Ishikawa (cell line): ENCODE results near the gene THSD4.

Source experiments
- CEBPB ChIP-seq: IDR thresholded peaks from 2 replicates; pipeline ENCODE4 v1.6.1; 2012
- CREB1 ChIP-seq: IDR thresholded peaks from 2 replicates; pipeline ENCODE4 v1.6.1; 2012; ENCODE audit warnings: low read depth
- EP300 ChIP-seq: IDR thresholded peaks from 2 replicates; pipeline ENCODE4 v1.6.1; 2012; ENCODE audit warnings: borderline replicate concordance
- FOXM1 ChIP-seq: IDR thresholded peaks from 2 replicates; pipeline ENCODE4 v1.6.1; 2012; ENCODE audit warnings: low read depth, borderline replicate concordance
- NFIC ChIP-seq: IDR thresholded peaks from 2 replicates; pipeline ENCODE4 v1.6.1; 2012
- RAD21 ChIP-seq: IDR thresholded peaks from 2 replicates; pipeline ENCODE4 v1.6.1; 2012; ENCODE audit warnings: low read depth
- TAF1 ChIP-seq: IDR thresholded peaks from 2 replicates; pipeline ENCODE4 v1.6.1; 2012; ENCODE audit warnings: low read depth, mild to moderate bottlenecking
- YY1 ChIP-seq: IDR thresholded peaks from 2 replicates; pipeline ENCODE4 v1.6.1; 2012; ENCODE audit warnings: low read depth
- TF ChIP-seq, protein P1 (sequence below): IDR thresholded peaks from 2 replicates; pipeline ENCODE4 v1.6.1; 2012
- TF ChIP-seq, protein P2 (sequence below): IDR thresholded peaks from 2 replicates; pipeline ENCODE4 v1.6.1; 2012; ENCODE audit warnings: low read depth, mild to moderate bottlenecking

DNA sequence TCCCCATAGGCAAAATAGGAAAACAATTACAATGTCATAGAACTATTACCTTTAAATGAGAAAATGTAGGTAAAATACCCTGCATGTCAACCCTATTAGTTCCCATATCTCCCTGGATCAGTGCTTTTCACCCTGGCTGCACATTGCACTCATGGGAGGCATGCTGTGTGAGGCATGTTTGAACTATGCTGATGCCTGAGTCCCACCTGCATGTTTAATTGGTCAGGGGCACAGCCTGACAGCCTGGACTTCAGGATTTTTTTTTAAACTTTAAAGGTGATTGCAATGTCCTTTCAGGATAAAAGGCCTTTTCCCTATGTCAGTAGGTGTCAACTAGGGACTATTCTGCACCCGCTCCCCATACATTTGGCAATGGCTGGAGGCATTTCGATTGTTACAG is 559.1 kb downstream of the THSD4 start:
- no peak for TF ChIP-seq CEBPB
- TF ChIP-seq EP300: no peak
- TF ChIP-seq, protein P1, sequence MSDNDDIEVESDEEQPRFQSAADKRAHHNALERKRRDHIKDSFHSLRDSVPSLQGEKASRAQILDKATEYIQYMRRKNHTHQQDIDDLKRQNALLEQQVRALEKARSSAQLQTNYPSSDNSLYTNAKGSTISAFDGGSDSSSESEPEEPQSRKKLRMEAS: no peak
- no peak for TF ChIP-seq TAF1
- TF ChIP-seq, protein P2, sequence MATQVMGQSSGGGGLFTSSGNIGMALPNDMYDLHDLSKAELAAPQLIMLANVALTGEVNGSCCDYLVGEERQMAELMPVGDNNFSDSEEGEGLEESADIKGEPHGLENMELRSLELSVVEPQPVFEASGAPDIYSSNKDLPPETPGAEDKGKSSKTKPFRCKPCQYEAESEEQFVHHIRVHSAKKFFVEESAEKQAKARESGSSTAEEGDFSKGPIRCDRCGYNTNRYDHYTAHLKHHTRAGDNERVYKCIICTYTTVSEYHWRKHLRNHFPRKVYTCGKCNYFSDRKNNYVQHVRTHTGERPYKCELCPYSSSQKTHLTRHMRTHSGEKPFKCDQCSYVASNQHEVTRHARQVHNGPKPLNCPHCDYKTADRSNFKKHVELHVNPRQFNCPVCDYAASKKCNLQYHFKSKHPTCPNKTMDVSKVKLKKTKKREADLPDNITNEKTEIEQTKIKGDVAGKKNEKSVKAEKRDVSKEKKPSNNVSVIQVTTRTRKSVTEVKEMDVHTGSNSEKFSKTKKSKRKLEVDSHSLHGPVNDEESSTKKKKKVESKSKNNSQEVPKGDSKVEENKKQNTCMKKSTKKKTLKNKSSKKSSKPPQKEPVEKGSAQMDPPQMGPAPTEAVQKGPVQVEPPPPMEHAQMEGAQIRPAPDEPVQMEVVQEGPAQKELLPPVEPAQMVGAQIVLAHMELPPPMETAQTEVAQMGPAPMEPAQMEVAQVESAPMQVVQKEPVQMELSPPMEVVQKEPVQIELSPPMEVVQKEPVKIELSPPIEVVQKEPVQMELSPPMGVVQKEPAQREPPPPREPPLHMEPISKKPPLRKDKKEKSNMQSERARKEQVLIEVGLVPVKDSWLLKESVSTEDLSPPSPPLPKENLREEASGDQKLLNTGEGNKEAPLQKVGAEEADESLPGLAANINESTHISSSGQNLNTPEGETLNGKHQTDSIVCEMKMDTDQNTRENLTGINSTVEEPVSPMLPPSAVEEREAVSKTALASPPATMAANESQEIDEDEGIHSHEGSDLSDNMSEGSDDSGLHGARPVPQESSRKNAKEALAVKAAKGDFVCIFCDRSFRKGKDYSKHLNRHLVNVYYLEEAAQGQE: no peak
- no peak for TF ChIP-seq RAD21
- TF ChIP-seq YY1: no peak
- TF ChIP-seq NFIC: no peak
- TF ChIP-seq CREB1: no peak
- no peak for TF ChIP-seq FOXM1
